ENCODE results near the gene PDE6H.

Gene PDE6H

GRCh38 chr12:14972816-14973215 is at the start of gene PDE6H:
PDE6H (plus strand) TSS chr12:14973042; CDS start chr12:14978013, 4,971 bp downstream.
- H3K4me3 Mint-ChIP-seq, result no peak within 1 kb of the TSS
- DNase-seq (ENCODE audit: low spot score), result no peak
- H3K27me3 Mint-ChIP-seq (ENCODE audit: low read depth), result no peaks in the 10 kb centered on the region
- H3K4me1 Mint-ChIP-seq (ENCODE audit: low read depth), result peaks cover 16% of the 10 kb centered on the region
- H3K9me3 Mint-ChIP-seq, result peaks cover 13% of the 10 kb centered on the region
- H3K36me3 Mint-ChIP-seq (ENCODE audit: low read depth), result no peaks in the 10 kb centered on the region
- no peak within 1 kb of the TSS for H3K27ac Mint-ChIP-seq

DNA sequence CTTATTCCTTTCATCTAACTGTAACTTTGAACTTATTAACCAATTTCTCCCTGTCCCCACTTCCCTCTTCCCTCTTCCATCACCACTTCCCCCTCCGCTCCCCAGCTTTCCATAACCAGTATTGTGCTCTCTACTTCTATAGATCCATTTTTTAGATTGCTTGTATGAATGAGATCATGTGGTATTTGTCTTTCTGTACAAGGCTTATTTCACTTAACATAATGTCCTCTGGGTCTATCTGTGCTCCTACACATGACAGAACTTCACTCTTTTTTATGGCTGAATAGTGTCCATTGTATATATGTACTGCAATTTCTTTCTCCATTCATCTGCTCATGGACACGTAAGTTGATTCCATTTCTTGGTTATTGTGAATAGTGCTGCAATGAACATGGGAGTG is 48.9 kb upstream of the PDE6H start:
- Mint-ChIP-seq H3K27ac (no peak overlapping the region), H3K9me3 (no peaks in the 10 kb centered on the region), H3K4me3 (no peak overlapping the region), H3K36me3 (ENCODE audit: low read depth) (peaks cover 50% of the 10 kb centered on the region), H3K4me1 (ENCODE audit: low read depth) (peaks cover 20% of the 10 kb centered on the region), H3K27me3 (ENCODE audit: low read depth) (no peaks in the 10 kb centered on the region)
- DNase-seq (ENCODE audit: low spot score), result no peak

DNA sequence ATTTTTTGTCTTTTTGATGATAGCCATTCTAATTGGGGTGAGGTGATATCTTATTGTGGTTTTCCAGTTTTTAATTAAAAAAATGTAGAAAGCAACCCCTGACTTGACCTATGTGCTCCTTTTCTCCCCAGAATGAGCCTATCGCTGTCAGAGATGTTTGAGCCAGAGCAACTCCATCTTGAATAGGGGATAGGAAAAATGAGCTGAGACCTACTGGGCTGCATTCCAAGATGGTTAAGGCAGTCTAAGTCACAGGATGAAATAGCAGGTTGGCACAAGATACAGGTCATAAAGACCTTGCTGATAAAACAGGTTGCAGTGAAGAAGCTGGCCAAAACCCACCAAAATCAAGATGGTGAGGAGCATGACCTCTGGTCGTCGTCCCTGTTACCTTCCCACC is 48.3 kb upstream of the PDE6H start:
- H3K9me3 Mint-ChIP-seq, result no peaks in the 10 kb centered on the region
- no peak overlapping the region for H3K4me3 Mint-ChIP-seq
- H3K36me3 Mint-ChIP-seq (ENCODE audit: low read depth), result peaks cover 48% of the 10 kb centered on the region
- H3K4me1 Mint-ChIP-seq (ENCODE audit: low read depth), result peaks cover 18% of the 10 kb centered on the region
- H3K27ac Mint-ChIP-seq, result no peak overlapping the region
- H3K27me3 Mint-ChIP-seq (ENCODE audit: low read depth), result no peaks in the 10 kb centered on the region
- DNase-seq (ENCODE audit: low spot score), result no peak

GRCh38 chr12:14927267-14927666 is 45.6 kb upstream of the PDE6H start:
- no peak for DNase-seq (ENCODE audit: low spot score)
- no peak overlapping the region for H3K27ac Mint-ChIP-seq
- peaks cover 45% of the 10 kb centered on the region for H3K36me3 Mint-ChIP-seq (ENCODE audit: low read depth)
- H3K4me3 Mint-ChIP-seq, result no peak overlapping the region
- H3K27me3 Mint-ChIP-seq (ENCODE audit: low read depth), result no peaks in the 10 kb centered on the region
- H3K4me1 Mint-ChIP-seq (ENCODE audit: low read depth), result peaks cover 2% of the 10 kb centered on the region
- no peaks in the 10 kb centered on the region for H3K9me3 Mint-ChIP-seq

GRCh38 chr12:14928931-14929330 is 43.9 kb upstream of the PDE6H start:
- no peaks in the 10 kb centered on the region for H3K9me3 Mint-ChIP-seq
- H3K36me3 Mint-ChIP-seq (ENCODE audit: low read depth), result peaks cover 53% of the 10 kb centered on the region
- no peak overlapping the region for H3K4me3 Mint-ChIP-seq
- DNase-seq (ENCODE audit: low spot score), result no peak
- H3K27ac Mint-ChIP-seq, result no peak overlapping the region
- peaks cover 2% of the 10 kb centered on the region for H3K4me1 Mint-ChIP-seq (ENCODE audit: low read depth)
- no peaks in the 10 kb centered on the region for H3K27me3 Mint-ChIP-seq (ENCODE audit: low read depth)

- no peak for DNase-seq (ENCODE audit: low spot score)
- Mint-ChIP-seq H3K4me1 (ENCODE audit: low read depth) (peaks cover 2% of the 10 kb centered on the region), H3K4me3 (no peak overlapping the region), H3K27me3 (ENCODE audit: low read depth) (no peaks in the 10 kb centered on the region), H3K9me3 (no peaks in the 10 kb centered on the region), H3K27ac (no peak overlapping the region), H3K36me3 (ENCODE audit: low read depth) (peaks cover 57% of the 10 kb centered on the region)
These were observed 42.5 kb upstream of the PDE6H start for GRCh38 chr12:14930299-14930698.

DNA sequence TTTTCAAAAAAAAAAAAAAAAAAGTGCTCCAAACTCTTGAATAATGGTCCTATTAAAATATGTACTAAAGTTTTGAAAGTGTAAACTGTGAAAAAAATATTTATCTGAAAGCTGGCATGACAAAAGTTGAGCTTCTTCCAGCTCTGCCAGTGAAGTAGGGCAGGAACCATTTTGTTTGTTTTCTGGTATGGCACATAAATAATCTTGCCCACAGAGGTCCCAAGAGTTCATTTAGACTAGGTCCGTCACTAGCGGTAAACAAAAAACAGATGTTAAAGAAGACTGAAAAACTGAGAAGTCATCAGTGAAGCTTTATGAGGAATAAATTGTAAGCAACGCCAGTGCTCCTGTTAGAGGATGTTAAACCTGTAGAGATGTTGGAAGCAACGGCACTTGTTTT is 41.5 kb upstream of the PDE6H start:
- no peak overlapping the region for H3K27ac Mint-ChIP-seq
- H3K4me3 Mint-ChIP-seq, result no peak overlapping the region
- peaks cover 67% of the 10 kb centered on the region for H3K36me3 Mint-ChIP-seq (ENCODE audit: low read depth)
- H3K9me3 Mint-ChIP-seq, result no peaks in the 10 kb centered on the region
- no peaks in the 10 kb centered on the region for H3K27me3 Mint-ChIP-seq (ENCODE audit: low read depth)
- no peak for DNase-seq (ENCODE audit: low spot score)
- H3K4me1 Mint-ChIP-seq (ENCODE audit: low read depth), result peaks cover 2% of the 10 kb centered on the region

- H3K9me3 Mint-ChIP-seq, result no peaks in the 10 kb centered on the region
- H3K36me3 Mint-ChIP-seq (ENCODE audit: low read depth), result peaks cover 72% of the 10 kb centered on the region
- DNase-seq (ENCODE audit: low spot score), result no peak
- no peaks in the 10 kb centered on the region for H3K27me3 Mint-ChIP-seq (ENCODE audit: low read depth)
- no peak overlapping the region for H3K4me3 Mint-ChIP-seq
- H3K4me1 Mint-ChIP-seq (ENCODE audit: low read depth), result peaks cover 2% of the 10 kb centered on the region
- peak overlapping the region; percentile 6 for H3K27ac Mint-ChIP-seq
These were observed 40.9 kb upstream of the PDE6H start for GRCh38 chr12:14931791-14932560.

- Mint-ChIP-seq H3K9me3 (no peaks in the 10 kb centered on the region), H3K4me1 (ENCODE audit: low read depth) (peaks cover 7% of the 10 kb centered on the region), H3K27me3 (ENCODE audit: low read depth) (no peaks in the 10 kb centered on the region), H3K36me3 (ENCODE audit: low read depth) (peaks cover 77% of the 10 kb centered on the region), H3K4me3 (no peak overlapping the region), H3K27ac (no peak overlapping the region)
- DNase-seq (ENCODE audit: low spot score), result no peak
These were observed 38.3 kb upstream of the PDE6H start for GRCh38 chr12:14934511-14934910.

GRCh38 chr12:14935031-14935430 is 37.8 kb upstream of the PDE6H start:
- Mint-ChIP-seq H3K4me1 (ENCODE audit: low read depth) (peaks cover 12% of the 10 kb centered on the region), H3K27me3 (ENCODE audit: low read depth) (no peaks in the 10 kb centered on the region), H3K27ac (no peak overlapping the region), H3K4me3 (no peak overlapping the region), H3K9me3 (no peaks in the 10 kb centered on the region), H3K36me3 (ENCODE audit: low read depth) (peaks cover 82% of the 10 kb centered on the region)
- no peak for DNase-seq (ENCODE audit: low spot score)

DNA sequence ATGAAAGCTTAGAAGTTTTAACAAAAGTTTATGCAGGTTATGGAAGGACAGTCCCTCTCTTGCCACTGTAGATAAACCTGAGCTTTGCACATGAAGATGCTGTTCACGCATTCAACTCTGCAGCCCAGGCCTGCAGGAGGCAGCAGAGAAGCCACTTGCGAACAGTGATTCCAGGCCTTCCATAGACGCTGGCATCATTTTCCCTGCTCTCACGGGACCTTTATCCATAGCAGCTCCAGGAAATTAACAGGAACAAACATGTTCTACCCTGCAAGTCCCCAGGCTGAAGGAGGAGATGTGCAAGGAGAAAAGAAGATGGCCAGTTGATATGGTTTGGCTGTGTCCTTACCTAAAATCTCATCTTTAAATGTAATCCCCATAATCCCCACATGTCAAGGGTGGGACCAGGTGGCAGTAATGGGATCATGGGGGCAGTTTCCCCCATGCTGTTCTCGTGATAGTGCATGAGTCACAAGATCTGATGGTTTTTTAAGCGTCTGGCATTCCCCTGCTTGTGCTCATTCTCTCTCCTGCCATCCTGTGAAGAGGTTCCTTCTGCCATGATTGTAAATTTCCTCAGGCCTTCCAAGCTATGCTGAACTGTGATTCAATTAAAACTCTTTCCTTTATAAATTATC is 36.5 kb upstream of the PDE6H start:
- no peaks in the 10 kb centered on the region for H3K27me3 Mint-ChIP-seq (ENCODE audit: low read depth)
- no peaks in the 10 kb centered on the region for H3K9me3 Mint-ChIP-seq
- no peak for DNase-seq (ENCODE audit: low spot score)
- no peak overlapping the region for H3K4me3 Mint-ChIP-seq
- peaks cover 15% of the 10 kb centered on the region for H3K4me1 Mint-ChIP-seq (ENCODE audit: low read depth)
- H3K36me3 Mint-ChIP-seq (ENCODE audit: low read depth), result peaks cover 90% of the 10 kb centered on the region
- H3K27ac Mint-ChIP-seq, result no peak overlapping the region

DNA sequence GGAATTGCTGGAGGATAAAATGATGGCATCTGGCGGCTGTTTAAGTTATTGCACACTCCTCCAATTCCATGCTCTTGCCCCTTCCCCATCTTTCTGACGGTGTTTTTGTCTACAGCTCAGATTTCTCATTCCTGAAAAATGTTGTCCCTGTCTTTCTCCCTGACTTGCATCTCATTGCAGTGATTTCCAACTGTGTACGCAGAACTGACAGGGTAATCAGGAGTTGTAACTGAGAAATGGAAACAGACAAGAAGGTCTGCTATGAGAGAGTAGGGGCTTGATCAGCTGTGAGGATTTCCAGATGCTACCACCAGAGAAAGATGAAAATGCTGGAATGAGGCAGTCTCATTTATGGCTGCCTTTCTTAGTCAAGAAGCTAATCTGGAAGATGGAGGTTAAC is 35.8 kb upstream of the PDE6H start:
- Mint-ChIP-seq H3K9me3 (no peaks in the 10 kb centered on the region), H3K27ac (peak overlapping the region; percentile 29), H3K27me3 (ENCODE audit: low read depth) (no peaks in the 10 kb centered on the region), H3K4me1 (ENCODE audit: low read depth) (peaks cover 17% of the 10 kb centered on the region), H3K36me3 (ENCODE audit: low read depth) (peaks cover 89% of the 10 kb centered on the region), H3K4me3 (no peak overlapping the region)
- DNase-seq (ENCODE audit: low spot score), result no peak

DNA sequence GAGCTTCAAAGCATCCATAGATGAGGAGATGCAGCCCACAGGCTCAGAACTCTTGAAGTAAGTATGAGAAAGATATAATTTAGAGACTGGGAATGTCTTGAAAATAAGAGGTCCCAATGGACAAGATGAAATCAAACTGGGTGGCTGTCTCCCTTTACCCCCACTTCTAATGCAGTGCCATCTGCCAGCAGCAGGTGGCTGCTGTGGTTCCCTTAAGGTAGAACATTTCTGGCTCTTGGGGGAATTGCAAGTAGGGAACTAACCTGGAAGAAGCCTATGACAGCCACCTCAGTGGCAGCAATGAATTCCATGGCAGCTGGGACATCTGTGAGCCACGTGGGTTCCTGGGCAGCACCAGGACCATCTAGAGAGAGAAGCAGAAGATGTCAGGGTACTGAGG is 35.2 kb upstream of the PDE6H start:
- peaks cover 19% of the 10 kb centered on the region for H3K4me1 Mint-ChIP-seq (ENCODE audit: low read depth)
- no peaks in the 10 kb centered on the region for H3K9me3 Mint-ChIP-seq
- peaks cover 90% of the 10 kb centered on the region for H3K36me3 Mint-ChIP-seq (ENCODE audit: low read depth)
- peak overlapping the region; percentile 75 for H3K27ac Mint-ChIP-seq
- H3K4me3 Mint-ChIP-seq, result no peak overlapping the region
- no peaks in the 10 kb centered on the region for H3K27me3 Mint-ChIP-seq (ENCODE audit: low read depth)
- DNase-seq (ENCODE audit: low spot score), result no peak

DNA sequence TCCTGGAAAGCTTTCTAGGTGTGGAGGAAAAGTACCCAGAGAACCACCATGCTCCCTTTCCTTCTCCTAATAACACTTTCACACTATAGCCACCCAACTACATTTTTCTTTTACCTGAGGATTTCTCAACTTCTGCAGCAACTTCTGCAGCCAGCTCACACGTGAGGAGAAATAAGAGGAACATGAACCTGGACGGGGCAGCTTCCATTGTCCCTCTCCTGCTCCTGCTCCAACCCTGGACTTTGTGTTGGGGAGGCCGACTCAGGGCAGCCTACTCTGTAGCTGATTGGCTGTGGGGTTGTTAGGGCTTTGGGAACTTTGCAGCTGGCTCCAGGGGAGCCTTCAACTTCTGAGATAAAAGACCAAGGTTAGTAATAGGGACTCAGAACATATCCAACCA is 34.5 kb upstream of the PDE6H start, which contains the start of gene ERP27:
ERP27 (minus strand) TSS at position 237 of the 400 bp plus-strand sequence; CDS start at position 208, 29 bp downstream.
- Mint-ChIP-seq H3K36me3 (ENCODE audit: low read depth) (peaks cover 87% of the 10 kb centered on the region), H3K4me1 (ENCODE audit: low read depth) (peaks cover 20% of the 10 kb centered on the region), H3K4me3 (no peak within 1 kb of the TSS), H3K27me3 (ENCODE audit: low read depth) (no peaks in the 10 kb centered on the region), H3K9me3 (no peaks in the 10 kb centered on the region), H3K27ac (peak within 1 kb of the TSS; percentile 75)
- DNase-seq (ENCODE audit: low spot score), result no peak
